ENCODE measurements around the gene JSRP1.

JSRP1 gene

GRCh38 chr19:2253106-2254063 lies 2.8 kb downstream of the JSRP1 start:
- Histone ChIP-seq H3K4me3 (replicated peaks; ENCODE audit: insufficient read depth, low read length) (no peak overlapping the region), H3K27me3 (ENCODE audit: insufficient read depth, poor library complexity, severe bottlenecking) (peaks cover 27% of the 10 kb centered on the region), H3K27ac (replicated peaks) (no peak overlapping the region)
- TF ChIP-seq GABPA (IDR thresholded peaks at IDR 0.05; ENCODE audit: low read depth) (no peak), SPI1 (IDR thresholded peaks at IDR 0.05; ENCODE audit: borderline replicate concordance, low read depth) (no peak), POLR2AphosphoS5 (IDR thresholded peaks at IDR 0.05; ENCODE audit: low read depth) (no peak), REST (IDR thresholded peaks at IDR 0.05; ENCODE audit: insufficient replicate concordance, low read depth) (no peak), CTCF (IDR thresholded peaks at IDR 0.05; ENCODE audit: insufficient read depth, low read length) (no peak)
- peak in 1 of 2 experiments; percentile 54 for DNase-seq (ENCODE audit: low read depth in 1 of 2, low spot score in 1 of 2)

GRCh38 chr19:2252797-2253105 lies 3.5 kb downstream of the JSRP1 start:
- Histone ChIP-seq H3K27ac (replicated peaks) (no peak overlapping the region), H3K27me3 (ENCODE audit: insufficient read depth, poor library complexity, severe bottlenecking) (peaks cover 27% of the 10 kb centered on the region), H3K4me3 (replicated peaks; ENCODE audit: insufficient read depth, low read length) (no peak overlapping the region)
- DNase-seq (ENCODE audit: low read depth in 1 of 2, low spot score in 1 of 2), result no peak
- TF ChIP-seq REST (IDR thresholded peaks at IDR 0.05; ENCODE audit: insufficient replicate concordance, low read depth) (no peak), GABPA (IDR thresholded peaks at IDR 0.05; ENCODE audit: low read depth) (no peak), CTCF (IDR thresholded peaks at IDR 0.05; ENCODE audit: insufficient read depth, low read length) (no peak), SPI1 (IDR thresholded peaks at IDR 0.05; ENCODE audit: borderline replicate concordance, low read depth) (no peak), POLR2AphosphoS5 (IDR thresholded peaks at IDR 0.05; ENCODE audit: low read depth) (no peak)

DNA sequence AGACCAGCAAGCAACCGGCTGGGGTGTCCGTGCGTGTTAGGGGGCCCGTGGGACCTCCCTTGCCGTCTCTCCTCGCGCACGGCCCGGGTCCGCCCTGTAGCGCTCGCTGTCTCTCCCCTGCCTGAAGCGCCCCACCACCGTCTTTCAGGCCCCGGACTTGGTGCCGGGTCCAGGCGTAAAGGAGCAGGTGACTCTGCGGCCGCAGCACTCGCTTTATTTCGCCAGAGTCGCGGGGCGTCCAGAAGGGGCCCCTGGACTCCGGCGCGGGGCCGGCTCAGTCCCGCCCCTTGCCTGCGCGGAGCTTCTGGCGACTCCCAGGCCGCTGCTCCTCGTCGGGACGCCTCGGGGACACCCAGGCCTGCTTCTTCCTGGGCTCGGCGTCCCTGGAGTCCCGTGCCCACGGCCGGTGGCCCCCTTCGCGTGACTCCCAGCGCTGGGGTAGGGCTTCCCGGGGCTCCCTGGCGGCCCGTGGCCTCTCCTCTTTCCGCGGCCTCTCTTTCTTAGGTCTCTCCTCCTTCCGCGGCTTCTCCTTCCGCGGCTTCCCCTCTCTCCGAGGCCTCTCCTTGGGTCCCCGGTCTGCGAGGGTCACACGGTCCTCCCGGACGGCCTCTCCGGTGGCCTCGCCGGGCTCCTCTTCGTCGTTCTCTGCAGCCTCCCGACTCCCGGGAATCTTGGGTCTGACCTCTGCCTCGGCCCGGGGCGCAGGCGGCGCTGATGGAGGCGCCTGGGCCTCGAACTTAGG lies 4.0 kb downstream of the JSRP1 start:
- no peak overlapping the region for H3K27ac ChIP-seq (replicated peaks)
- no peak for TF ChIP-seq REST (IDR thresholded peaks at IDR 0.05; ENCODE audit: insufficient replicate concordance, low read depth)
- TF ChIP-seq POLR2AphosphoS5 (IDR thresholded peaks at IDR 0.05; ENCODE audit: low read depth), result no peak
- TF ChIP-seq GABPA (IDR thresholded peaks at IDR 0.05; ENCODE audit: low read depth), result no peak
- no peak for TF ChIP-seq SPI1 (IDR thresholded peaks at IDR 0.05; ENCODE audit: borderline replicate concordance, low read depth)
- no peak for TF ChIP-seq CTCF (IDR thresholded peaks at IDR 0.05; ENCODE audit: insufficient read depth, low read length)
- H3K27me3 ChIP-seq (ENCODE audit: insufficient read depth, poor library complexity, severe bottlenecking), result peaks cover 27% of the 10 kb centered on the region
- no peak for DNase-seq (ENCODE audit: low read depth in 1 of 2, low spot score in 1 of 2)
- H3K4me3 ChIP-seq (replicated peaks; ENCODE audit: insufficient read depth, low read length), result no peak overlapping the region
